BJ (cell line): ENCODE measurements around the gene VEGFA. TPM values are rescaled to one million over a fixed set of nuclear protein-coding genes. Genes with fewer than 3 reads are reported as not detected.

Experiments used
- CTCF ChIA-PET: fragments of 350-600 bp; formaldehyde crosslinking; extraction: SDS; loops from one replicate; lab custom pipeline; 2021; ENCODE audit warnings: antibody characterized with exemption, inconsistent platforms; lab: Yijun Ruan, JAX
- POLR2A ChIA-PET: fragments of 300-600 bp; sonication (Branson Sonifier 250); formaldehyde crosslinking; extraction: SDS; loops from one replicate; lab custom pipeline; 2021; ENCODE audit warnings: antibody characterized with exemption; lab: Charles Lee
- DNase-seq: peaks from one replicate; pipeline ENCODE4 v3.0.0-alpha.2; 2011; ENCODE audit warnings: low read depth
- H3K27me3 ChIP-seq: 2 replicates; pipeline ENCODE4 v1.6.0; 2011; ENCODE audit warnings: low read length; ENCODE audit not compliant: control insufficient read depth, insufficient read depth
- H3K36me3 ChIP-seq: 2 replicates; pipeline ENCODE4 v1.5.1; 2011; ENCODE audit warnings: low read length; ENCODE audit not compliant: control insufficient read depth, insufficient read depth
- H3K4me3 ChIP-seq: 2 replicates; pipeline ENCODE4 v1.5.1; 2011; ENCODE audit warnings: low read depth, mild to moderate bottlenecking, control low read depth, low read length
- polyA plus RNA-seq: library from polyadenylated mRNA; depleted of rRNA; stranded (reverse); fragments of >200 nt; gene quantifications from 2 replicates; pipeline ENCODE4 v1.2.3, GENCODE V29; 2011
- TF ChIP-seq, protein P1 (sequence below): IDR thresholded peaks from 2 replicates; pipeline ENCODE4 v1.5.1; 2011; ENCODE audit warnings: low read depth, mild to moderate bottlenecking, control low read depth, inconsistent platforms, low read length, moderate library complexity; ENCODE audit not compliant: insufficient read depth

The VEGFA gene
- polyA plus RNA-seq, 1 experiment: 357 TPM

DNA sequence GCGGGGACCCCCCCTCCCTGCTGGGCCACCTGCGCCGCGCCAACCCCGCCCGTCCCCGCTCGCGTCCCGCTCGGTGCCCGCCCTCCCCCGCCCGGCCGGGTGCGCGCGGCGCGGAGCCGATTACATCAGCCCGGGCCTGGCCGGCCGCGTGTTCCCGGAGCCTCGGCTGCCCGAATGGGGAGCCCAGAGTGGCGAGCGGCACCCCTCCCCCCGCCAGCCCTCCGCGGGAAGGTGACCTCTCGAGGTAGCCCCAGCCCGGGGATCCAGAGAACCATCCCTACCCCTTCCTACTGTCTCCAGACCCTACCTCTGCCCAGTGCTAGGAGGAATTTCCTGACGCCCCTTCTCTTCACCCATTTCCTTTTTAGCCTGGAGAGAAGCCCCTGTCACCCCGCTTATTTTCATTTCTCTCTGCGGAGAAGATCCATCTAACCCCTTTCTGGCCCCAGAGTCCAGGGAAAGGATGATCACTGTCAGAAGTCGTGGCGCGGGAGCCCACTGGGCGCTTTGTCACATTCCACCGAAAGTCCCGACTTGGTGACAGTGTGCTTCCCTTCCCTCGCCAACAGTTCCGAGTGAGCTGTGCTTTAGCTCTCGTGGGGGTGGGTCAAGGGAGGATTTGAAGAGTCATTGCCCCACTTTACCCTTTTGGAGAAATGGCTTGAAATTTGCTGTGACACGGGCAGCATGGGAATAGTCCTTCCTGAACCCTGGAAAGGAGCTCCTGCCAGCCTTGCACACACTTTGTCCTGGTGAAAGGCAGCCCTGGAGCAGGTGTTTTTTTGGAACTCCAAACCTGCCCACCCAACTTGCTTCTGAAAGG is 2.1 kb downstream of the VEGFA start:
- DNase-seq: no peak
- CTCF ChIA-PET: interaction anchor here (0.5 to 8.9 kb wide), 19 partner anchors 14 to 307 kb away, joined by 3 to 338 read pairs (median 5); no protein-coding TSS in a partner anchor
- Histone ChIP-seq H3K27me3 (no peaks in the 10 kb centered on the region), H3K36me3 (peaks cover 12% of the 10 kb centered on the region), H3K4me3 (peak overlapping the region; percentile 94)
- TF ChIP-seq, protein P1, sequence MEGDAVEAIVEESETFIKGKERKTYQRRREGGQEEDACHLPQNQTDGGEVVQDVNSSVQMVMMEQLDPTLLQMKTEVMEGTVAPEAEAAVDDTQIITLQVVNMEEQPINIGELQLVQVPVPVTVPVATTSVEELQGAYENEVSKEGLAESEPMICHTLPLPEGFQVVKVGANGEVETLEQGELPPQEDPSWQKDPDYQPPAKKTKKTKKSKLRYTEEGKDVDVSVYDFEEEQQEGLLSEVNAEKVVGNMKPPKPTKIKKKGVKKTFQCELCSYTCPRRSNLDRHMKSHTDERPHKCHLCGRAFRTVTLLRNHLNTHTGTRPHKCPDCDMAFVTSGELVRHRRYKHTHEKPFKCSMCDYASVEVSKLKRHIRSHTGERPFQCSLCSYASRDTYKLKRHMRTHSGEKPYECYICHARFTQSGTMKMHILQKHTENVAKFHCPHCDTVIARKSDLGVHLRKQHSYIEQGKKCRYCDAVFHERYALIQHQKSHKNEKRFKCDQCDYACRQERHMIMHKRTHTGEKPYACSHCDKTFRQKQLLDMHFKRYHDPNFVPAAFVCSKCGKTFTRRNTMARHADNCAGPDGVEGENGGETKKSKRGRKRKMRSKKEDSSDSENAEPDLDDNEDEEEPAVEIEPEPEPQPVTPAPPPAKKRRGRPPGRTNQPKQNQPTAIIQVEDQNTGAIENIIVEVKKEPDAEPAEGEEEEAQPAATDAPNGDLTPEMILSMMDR: no peak
- POLR2A ChIA-PET: interaction anchor here (0.7 kb wide), 1 partner anchor 283 kb away, joined by 3 read pairs; no protein-coding TSS in a partner anchor

DNA sequence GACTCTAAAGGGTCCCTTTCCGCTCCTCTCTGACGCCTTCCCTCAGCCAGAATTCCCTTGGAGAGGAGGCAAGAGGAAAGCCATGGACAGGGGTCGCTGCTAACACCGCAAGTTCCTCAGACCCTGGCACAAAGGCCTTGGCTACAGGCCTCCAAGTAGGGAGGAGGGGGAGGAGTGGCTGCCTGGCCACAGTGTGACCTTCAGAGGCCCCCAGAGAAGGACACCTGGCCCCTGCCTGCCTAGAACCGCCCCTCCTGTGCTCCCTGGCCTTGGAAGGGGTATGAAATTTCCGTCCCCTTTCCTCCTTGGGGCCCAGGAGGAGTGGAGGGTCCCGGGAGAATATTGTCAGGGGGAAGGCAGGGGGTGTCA is 2.7 kb downstream of the VEGFA start:
- ChIA-PET CTCF (interaction anchor here (0.6 to 8.9 kb wide), 28 partner anchors 10 to 306 kb away, joined by 3 to 338 read pairs (median 6); no protein-coding TSS in a partner anchor), POLR2A (no interaction called here)
- Histone ChIP-seq H3K4me3 (peak overlapping the region; percentile 94), H3K36me3 (peaks cover 17% of the 10 kb centered on the region), H3K27me3 (no peaks in the 10 kb centered on the region)
- DNase-seq: no peak
- TF ChIP-seq, protein P1: peak; percentile 22; the same call in 1 of the 2 replicates

DNA sequence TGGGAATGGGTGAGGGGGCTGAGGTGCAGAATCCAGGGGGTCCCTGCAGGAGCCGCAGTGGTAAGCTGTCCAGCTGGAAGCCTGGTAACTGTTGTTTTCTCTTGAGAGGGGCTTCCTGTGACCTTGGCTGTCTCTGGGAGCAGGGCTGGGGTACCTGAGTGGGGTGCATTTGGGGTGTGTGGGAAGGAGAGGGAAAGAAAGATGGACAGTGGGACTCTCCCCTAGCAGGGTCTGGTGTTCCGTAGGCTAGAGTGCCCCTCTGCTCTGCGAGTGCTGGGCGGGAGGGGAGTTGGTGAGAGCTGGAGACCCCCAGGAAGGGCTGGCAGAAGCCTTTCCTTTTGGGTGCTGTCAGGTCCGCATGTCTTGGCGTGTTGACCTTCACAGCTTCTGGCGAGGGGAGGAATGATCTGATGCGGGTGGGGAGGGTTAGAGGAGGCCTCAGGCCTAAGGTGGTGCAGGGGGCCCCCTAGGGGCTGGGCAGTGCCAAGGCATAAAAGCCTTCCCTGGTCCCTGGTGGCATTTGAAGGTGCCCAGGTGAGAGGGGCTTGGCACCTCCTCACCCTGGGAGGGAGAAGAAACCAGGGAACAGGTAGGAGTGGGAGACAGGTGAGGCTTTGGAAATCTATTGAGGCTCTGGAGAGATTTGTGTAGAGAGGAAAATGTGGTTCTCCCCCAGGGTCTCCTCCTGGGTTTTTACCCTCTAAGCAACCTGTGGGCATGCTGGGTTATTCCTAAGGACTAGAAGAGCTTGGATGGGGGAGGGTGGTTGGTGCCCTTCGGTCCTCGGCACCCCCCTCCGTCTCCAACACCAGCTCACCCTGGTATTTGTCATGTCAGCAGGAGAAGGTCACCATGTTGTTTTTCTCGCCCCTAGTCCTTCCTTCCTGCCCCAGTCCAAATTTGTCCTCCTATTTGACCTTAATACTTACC is 3.3 kb downstream of the VEGFA start:
- DNase-seq: no peak
- ChIA-PET POLR2A (interaction anchor here (0.6 to 0.7 kb wide), 2 partner anchors 209 to 653 kb away, joined by 3 read pairs; no protein-coding TSS in a partner anchor), CTCF (interaction anchor here (0.6 to 8.9 kb wide), 44 partner anchors 10 to 306 kb away, joined by 3 to 338 read pairs (median 5); no protein-coding TSS in a partner anchor)
- peaks cover 22% of the 10 kb centered on the region for H3K36me3 ChIP-seq
- H3K4me3 ChIP-seq: peak overlapping the region; percentile 94
- H3K27me3 ChIP-seq: no peaks in the 10 kb centered on the region
- TF ChIP-seq, protein P1: peak; percentile 90

DNA sequence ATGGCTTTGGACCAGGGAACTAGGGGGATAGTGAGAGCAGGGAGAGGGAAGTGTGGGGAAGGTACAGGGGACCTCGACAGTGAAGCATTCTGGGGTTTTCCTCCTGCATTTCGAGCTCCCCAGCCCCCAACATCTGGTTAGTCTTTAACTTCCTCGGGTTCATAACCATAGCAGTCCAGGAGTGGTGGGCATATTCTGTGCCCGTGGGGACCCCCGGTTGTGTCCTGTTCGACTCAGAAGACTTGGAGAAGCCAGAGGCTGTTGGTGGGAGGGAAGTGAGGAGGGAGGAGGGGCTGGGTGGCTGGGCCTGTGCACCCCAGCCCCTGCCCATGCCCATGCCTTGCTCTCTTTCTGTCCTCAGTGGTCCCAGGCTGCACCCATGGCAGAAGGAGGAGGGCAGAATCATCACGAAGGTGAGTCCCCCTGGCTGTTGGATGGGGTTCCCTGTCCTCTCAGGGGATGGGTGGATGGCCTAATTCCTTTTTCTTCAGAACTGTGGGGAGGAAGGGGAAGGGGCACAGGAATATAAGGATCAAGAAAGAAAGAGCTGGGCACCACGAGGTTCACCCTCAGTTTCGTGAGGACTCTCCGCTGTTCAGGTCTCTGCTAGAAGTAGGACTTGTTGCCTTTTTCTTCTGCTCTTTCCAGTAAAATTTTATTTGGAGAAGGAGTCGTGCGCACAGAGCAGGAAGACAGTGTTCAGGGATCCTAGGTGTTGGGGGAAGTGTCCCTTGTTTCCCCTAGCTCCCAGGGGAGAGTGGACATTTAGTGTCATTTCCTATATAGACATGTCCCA is 4.2 kb downstream of the VEGFA start:
- CTCF ChIA-PET: interaction anchor here (0.6 to 8.9 kb wide), 54 partner anchors 9 to 305 kb away, joined by 3 to 338 read pairs (median 5); partner anchors contain the start of genes RSPH9 and TJAP1
- DNase-seq: no peak
- Histone ChIP-seq H3K4me3 (peak overlapping the region; percentile 94), H3K27me3 (no peaks in the 10 kb centered on the region), H3K36me3 (peaks cover 30% of the 10 kb centered on the region)
- TF ChIP-seq, protein P1: no peak
- POLR2A ChIA-PET: interaction anchor here (0.6 to 1.0 kb wide), 3 partner anchors 14 to 654 kb away, joined by 3 to 6 read pairs (median 3); no protein-coding TSS in a partner anchor
